ENCODE results near the gene RRBP1.
"Not testable (repeated sequence)": the region's sequence is repeated elsewhere in the genome, so short reads cannot be mapped to it uniquely, and the experiment has no call there.

The RRBP1 gene

GRCh38 chr20:17659801-17660200, 22.2 kb downstream of the RRBP1 start:
- DNase-seq: no peak

DNA sequence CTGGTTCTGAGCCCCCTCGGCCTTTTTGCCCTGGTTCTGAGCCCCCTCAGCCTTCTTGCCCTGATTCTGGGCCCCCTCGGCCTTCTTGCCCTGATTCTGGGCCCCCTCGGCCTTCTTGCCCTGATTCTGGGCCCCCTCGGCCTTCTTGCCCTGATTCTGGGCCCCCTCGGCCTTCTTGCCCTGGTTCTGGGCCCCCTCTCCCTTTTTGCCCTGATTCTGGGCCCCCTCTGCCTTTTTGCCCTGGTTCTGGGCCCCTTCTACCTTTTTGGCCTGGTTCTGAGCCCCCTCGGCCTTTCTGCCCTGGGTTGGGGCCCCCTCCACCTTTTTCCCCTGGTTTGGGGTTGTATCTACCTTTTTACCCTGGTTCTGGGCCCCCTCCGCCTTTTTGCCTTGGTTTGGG, 22.7 kb downstream of the RRBP1 start:
- DNase-seq: not testable (repeated sequence)

DNA sequence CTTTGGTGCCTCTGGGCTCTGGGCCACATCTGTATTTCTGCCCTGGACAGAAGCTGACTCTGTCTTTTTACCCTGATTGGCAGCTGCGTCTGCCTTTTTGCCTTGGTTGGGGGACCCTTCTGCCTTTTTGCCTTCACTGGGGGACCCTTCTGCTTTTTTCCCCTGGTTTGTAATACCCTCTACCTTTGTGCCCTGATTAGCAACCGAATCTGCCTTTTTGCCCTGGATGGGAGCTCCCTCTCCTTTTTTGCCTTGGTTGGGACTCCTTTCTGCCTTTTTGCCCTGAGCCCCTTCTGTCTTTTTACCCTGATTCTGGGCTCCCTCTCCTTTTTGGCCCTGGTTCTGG, 23.4 kb downstream of the RRBP1 start:
- DNase-seq: no peak

DNA sequence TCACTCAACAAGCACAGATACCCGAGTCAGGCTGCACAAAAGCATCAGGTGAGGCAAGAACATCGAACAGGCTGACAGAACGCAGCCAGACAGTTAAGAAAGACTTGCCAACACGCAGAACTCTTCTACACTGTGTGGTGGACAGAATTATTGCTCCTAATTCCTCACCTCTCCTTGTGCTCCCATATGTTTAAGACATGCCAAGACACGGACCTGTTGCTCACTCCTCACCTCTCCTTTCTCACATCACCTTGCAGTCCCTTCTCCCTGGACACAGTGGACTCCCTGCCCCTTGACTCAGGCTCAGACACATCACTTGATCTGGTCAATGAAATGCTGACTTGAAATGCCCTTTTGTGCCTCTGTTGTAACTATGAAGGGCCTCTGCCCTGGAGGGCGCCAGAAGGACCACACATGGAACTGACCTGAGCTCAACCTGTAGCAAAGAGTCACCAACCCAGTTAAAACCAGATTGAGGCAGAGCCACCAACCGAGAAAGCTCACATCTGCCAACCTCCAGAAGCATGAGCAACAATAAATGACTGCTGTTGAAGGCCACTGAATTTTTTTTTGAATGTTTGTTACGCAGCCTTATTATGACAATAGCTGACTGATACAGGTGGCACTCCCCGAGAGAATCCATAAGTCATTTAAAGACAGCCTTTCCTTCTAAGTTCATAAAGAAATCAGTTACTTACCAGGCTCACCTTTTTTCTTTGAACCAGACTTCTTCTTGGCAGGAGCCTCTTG, 24.0 kb downstream of the RRBP1 start:
- DNase-seq: no peak

DNA sequence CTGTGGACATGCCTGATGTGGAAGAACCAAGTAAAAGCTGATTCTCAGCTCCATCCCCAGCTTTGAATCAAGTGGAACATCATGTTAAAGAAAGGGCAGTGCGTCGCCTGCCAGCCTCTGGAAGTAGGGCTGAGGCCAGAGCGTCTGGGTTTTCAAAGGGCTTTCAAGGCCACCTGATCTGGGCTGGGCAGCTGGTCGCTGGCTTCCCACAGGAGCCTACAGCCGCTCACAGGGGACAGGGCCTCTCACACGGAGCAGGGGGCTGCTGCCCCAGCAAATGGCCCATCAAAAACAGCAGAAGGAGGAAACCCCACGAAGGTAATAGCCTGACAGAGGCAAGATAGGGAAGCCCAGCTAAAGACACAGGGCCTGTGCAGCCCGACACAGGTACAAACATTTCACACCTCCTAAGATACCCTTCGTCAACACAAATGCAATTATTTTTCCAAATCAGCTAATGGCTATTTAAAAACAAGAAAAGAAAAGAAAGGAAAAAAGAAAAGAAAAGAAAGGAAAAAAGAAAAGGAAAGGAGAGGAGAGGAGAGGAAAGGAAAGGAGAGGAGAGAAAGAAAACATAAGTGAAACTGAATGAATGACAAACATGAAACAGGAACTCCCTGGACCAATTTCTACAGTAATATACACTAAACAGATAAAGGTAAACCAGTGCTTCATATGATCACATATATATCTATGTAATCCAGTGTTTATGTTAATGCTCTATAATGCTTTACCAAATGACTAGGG, 24.8 kb downstream of the RRBP1 start:
- no peak for DNase-seq

- no peak for DNase-seq
These were observed 26.1 kb downstream of the RRBP1 start for GRCh38 chr20:17655865-17656479.

- no peak for DNase-seq
These were observed 26.8 kb downstream of the RRBP1 start for GRCh38 chr20:17655286-17655651.

DNA sequence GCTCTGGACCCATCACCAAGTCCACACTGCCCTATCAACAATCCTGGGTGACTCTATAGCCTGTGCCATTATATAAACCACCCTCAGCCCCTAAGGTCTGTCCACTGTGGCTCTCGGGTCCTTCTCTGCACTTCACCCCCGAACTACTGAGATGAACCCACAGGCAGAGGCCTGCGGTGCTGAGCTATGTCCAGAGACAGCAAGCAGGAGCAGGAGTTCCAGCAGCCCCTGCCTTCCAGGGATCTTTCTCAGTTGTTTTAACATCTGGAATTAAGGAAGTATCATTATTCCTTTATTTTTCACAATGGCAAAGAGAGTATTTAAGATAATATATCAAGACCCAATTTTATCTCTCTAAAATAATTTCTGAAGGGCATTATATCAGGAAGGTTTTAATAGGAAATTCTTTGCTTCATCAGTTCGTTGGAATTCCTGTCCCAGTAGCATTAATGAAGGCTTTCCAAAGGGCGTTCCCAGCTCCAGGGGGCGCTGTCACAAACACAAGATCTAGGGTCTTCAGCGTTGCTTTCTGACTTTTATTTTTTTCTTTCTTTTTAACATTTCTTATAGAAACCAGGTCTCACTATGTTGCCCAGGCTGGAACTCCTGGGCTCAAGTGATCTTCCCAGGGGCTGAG, 27.3 kb downstream of the RRBP1 start:
- no peak for DNase-seq

DNA sequence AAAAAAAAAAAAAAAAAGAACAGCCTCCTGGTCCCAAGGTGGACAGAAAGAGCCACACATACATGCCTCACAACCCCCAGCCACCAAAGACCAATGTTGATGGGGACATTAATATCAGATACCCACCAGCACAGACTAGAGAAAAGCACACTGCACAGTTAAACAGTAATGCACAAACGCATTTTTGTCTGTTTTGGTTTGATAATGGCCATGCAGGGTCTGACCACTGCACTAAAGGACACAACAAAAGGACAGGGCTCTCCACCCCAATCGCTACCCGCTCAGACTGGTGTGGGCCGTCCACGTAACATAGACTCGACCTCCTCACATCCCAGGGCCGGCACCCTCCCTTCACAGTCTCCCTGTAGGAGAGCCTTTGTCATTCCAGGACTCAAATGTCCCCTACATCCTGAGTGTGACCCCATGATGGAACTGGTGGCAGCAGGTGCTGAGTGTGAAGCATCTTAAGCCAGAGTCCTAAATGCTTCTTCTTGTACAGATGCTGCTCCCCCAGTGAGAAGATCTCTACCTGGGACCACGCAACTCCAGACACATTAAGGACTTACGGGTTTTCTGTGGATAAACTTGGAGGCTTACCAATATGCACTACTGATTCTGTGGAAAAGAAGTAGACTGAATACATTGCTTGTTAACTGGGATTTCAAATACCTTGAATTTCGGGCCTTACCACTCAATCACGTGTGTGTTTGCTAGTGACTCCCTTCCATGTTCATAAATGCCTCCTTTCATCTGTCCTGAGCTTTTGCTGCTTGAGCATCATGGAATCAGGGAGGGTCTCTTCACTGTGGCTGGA, 28.0 kb downstream of the RRBP1 start:
- no peak for DNase-seq

GRCh38 chr20:17652411-17652810, 29.6 kb downstream of the RRBP1 start:
- no peak for DNase-seq

GRCh38 chr20:17651760-17652388, 30.2 kb downstream of the RRBP1 start:
- no peak for DNase-seq

DNA sequence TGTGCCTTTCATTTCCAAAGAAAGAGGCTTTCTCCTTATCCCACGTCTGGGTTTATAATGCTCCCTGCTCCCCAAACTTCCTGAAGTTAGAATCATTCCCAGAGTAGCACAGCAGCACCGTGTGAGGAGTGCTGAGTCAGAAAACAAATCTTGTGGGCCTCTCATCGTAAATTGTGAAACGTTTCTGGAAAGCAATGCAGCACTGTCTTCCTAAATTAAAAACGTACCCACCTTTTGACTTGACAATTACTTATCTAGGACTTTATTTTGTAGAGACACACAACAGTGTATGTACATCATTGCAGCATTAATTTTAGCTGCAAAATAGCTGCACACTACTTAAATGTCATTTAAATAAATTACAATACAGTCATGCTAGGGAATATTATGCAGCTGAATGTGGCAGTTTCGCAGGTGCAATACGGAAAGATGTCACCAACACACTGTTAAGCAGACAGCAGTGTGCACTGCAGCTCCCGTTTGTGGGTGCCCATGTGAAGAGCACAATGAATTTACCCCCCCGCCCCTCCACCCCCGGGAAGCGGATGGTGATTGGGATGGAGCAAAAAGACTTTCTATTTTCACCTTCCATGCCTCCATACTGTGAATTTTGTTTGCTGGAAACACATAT, 30.8 kb downstream of the RRBP1 start:
- peak; percentile 38 for DNase-seq

DNA sequence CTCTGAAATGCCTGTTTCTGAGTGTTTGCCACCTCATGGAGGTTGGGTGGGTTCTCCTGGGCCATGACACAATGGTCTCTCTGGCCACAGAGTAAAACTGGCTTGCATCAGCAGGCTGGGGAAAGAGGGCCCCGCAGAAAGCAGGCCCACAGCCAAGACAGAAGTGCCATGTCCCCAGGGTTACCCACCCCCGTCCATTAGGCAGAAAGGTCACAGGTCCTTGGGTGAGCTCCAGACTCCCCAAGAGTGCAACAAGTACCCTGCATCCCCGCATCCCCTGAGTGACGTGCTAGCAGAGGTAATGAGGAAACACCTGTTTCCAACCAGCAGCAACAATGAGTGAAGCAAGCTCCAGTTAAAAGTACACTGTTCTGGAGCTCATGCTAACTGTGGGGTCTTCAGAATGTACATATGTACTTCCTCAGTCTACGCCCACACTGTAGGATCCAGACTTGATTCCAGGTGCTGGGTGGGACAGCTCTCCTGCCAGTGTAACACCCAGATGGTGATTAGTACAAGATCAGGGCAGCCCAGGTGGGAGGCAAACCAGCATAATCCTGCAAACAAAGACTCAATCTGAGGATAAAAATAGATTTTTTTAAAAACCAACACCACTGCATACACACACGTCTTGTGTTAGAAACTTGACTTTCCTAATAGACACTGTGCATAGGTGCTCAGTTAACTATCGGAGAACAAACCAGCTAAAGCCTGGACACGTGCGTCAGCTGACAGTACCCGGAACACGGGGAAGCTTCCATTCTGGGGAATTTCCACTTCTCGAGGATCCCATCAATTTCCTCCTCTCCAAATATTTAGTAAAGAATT, 31.5 kb downstream of the RRBP1 start:
- peak; percentile 72 for DNase-seq

DNA sequence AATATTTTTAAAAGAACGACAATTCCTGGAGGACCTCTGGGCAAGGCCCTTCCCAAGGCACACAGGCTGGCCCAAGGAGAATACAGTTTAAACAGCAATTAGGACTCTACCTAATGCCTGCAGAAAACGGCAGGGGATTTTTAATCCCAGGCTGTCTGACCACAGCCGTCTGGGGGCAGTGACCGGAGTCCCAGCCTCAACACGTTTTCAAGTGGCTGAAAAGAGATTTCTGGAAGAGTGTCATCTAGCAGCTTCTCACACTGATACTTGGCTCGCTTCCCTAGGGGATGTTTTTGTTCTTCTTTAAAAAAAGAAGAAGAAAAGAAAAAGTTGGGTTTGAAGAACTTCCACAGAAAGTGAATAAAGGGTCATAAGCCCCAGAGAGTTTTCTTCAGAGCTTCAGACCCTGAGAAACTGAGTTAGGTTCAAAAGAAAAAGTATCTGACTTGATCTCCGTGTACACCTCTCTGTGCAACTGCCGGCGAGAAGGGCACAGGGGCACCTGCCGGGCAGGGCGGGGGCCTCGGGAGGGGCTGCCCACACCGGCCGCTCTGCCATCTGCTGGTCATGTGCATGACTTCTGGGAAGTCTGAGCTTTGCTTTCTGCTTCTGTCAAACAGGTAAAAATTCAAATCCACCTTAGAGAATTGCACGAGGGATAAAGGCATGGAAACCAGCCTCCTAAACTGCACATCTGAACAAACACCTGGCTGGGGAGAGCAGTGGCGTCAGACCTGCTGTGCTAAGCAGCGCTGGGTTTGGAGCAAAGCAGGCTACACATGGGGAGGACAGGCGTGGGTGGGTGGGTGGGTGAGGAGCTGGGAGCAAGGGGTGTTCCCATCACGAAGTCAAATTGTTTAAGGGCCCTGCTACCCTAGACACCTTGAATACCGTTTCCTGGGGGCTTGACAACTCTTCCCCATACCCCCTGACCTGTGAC, 33.0 kb downstream of the RRBP1 start:
- peak; percentile 28 for DNase-seq

DNA sequence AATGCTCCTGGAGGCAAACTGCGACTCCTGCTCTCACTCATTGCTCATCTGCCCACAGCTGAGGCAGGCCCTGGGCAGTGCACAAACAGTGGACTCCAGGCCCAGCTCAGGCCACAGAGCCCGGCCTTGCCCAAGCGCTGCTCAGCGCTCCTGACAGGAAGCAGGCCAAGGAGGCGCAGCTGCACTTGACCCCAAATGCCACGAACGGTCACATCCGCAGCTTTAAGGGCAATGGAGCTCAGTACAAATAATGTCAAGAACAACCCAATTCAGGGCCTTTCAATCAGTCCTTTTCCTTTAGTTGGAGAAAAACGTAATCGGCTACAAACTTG, 33.8 kb downstream of the RRBP1 start:
- peak; percentile 48 for DNase-seq

DNA sequence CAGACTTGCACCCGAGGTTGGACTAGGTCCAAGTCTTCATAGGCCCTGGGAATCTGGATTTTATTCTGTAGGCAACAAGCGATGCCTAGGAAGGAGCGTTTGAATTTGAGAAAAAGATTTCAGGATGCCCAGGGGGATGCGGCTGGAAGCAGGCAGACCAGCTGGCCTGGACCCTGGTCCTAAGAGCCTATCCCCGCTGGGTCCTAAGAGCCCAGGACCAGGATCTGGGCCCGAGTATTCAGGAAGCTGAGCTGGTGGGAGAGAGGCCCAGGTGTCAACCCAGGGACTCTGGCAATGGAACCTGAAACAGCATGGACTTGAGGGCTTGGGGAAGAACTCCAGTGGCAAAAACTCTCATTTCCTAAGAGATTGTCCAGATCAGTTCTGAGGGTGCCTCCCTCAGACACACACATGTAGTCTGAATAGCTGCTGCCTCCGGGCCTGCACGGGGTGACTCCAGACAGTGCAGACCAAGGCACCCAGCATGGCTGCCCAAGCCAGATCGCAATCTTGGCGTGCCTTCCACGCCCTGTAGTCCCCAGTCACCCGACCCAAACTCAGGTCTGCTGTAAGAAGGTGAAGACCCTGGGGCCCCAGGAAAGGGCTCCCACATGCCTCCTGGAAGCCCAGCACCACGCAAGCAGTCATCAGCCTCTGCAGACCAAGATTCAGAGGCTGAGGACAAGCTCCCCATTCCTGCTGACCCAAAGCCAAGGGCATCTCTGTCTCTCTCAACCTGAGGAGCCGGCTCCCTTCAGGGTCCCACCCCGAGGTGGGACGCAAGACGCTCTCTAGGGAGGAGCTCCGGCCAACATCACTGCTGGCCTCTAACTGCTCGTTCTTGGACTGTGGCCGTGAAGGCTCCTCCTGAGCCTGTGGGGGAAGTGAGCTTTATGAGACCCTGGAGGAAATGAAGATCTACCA, 34.4 kb downstream of the RRBP1 start:
- DNase-seq: no peak

- DNase-seq: no peak
These were observed 35.1 kb downstream of the RRBP1 start for GRCh38 chr20:17646961-17647301.

GRCh38 chr20:17646209-17646960, 35.7 kb downstream of the RRBP1 start:
- DNase-seq: no peak
